ENCODE data around the gene WWC2.

- no peak for TF ChIP-seq POLR2AphosphoS5 (IDR thresholded peaks at IDR 0.05; ENCODE audit: insufficient read depth, low read depth, low read length)
- TF ChIP-seq, protein P1, sequence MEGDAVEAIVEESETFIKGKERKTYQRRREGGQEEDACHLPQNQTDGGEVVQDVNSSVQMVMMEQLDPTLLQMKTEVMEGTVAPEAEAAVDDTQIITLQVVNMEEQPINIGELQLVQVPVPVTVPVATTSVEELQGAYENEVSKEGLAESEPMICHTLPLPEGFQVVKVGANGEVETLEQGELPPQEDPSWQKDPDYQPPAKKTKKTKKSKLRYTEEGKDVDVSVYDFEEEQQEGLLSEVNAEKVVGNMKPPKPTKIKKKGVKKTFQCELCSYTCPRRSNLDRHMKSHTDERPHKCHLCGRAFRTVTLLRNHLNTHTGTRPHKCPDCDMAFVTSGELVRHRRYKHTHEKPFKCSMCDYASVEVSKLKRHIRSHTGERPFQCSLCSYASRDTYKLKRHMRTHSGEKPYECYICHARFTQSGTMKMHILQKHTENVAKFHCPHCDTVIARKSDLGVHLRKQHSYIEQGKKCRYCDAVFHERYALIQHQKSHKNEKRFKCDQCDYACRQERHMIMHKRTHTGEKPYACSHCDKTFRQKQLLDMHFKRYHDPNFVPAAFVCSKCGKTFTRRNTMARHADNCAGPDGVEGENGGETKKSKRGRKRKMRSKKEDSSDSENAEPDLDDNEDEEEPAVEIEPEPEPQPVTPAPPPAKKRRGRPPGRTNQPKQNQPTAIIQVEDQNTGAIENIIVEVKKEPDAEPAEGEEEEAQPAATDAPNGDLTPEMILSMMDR (IDR thresholded peaks at IDR 0.05; ENCODE audit: extremely low read depth in 1 of 2, insufficient read depth in 1 of 2, low read depth in 1 of 2, low read length in 2 of 2), result no peak
- no peak for TF ChIP-seq POLR2A (IDR thresholded peaks at IDR 0.05; ENCODE audit: low read depth, low read length)
- TF ChIP-seq FOS (IDR thresholded peaks at IDR 0.05; ENCODE audit: borderline replicate concordance, insufficient read depth, low read length), result no peak
- no peak for TF ChIP-seq MYC (IDR thresholded peaks at IDR 0.05; ENCODE audit: low read depth, low read length)
- TF ChIP-seq EZH2 (IDR thresholded peaks at IDR 0.05; ENCODE audit: borderline replicate concordance, low read depth, low read length, severe bottlenecking), result no peak
Measured at GRCh38 chr4:183314336-183314735, 215.3 kb downstream of the WWC2 start.

Data from endothelial cell of umbilical vein (primary cell).